Putamen (tissue), 1 donor: Measurements from ENCODE around the gene CAPSL.
"Not testable (repeated sequence)": the region's sequence is repeated elsewhere in the genome, so short reads cannot be mapped to it uniquely, and the experiment has no call there.

Experiments
- DNase-seq: peaks from one replicate; pipeline ENCODE4 v3.0.0-alpha.2; 2016; ENCODE audit warnings: low spot score

CAPSL gene

GRCh38 chr5:35938568-35939227 lies at the start of gene CAPSL:
Gene CAPSL, minus strand, starts transcription at chr5:35938622. Its CDS starts 17,502 bp downstream, at chr5:35921120.
- DNase-seq = peak; percentile 22

- DNase-seq = no peak
These were observed 49.4 kb upstream of the CAPSL start for GRCh38 chr5:35987776-35988175.

GRCh38 chr5:35979715-35980114 lies 41.3 kb upstream of the CAPSL start:
- no peak for DNase-seq

- DNase-seq = not testable (repeated sequence)
These were observed 38.4 kb upstream of the CAPSL start for GRCh38 chr5:35976859-35977258.

GRCh38 chr5:35974570-35974969 lies 36.1 kb upstream of the CAPSL start:
- no peak for DNase-seq

GRCh38 chr5:35971878-35972210 lies 33.4 kb upstream of the CAPSL start:
- DNase-seq = no peak

- no peak for DNase-seq
These were observed 32.9 kb upstream of the CAPSL start for GRCh38 chr5:35971186-35971877.

GRCh38 chr5:35963381-35963843 lies 25.0 kb upstream of the CAPSL start:
- no peak for DNase-seq

- no peak for DNase-seq
These were observed 21.9 kb upstream of the CAPSL start for GRCh38 chr5:35960328-35960727.

GRCh38 chr5:35956429-35956828 lies 18.0 kb upstream of the CAPSL start:
- DNase-seq = no peak

GRCh38 chr5:35954175-35954574 lies 15.8 kb upstream of the CAPSL start:
- no peak for DNase-seq

GRCh38 chr5:35947085-35947484 lies 8.7 kb upstream of the CAPSL start:
- no peak for DNase-seq

GRCh38 chr5:35939639-35940038 lies 1.2 kb upstream of the CAPSL start:
- DNase-seq = no peak

GRCh38 chr5:35926389-35927051 lies 11.9 kb downstream of the CAPSL start:
- DNase-seq = peak; percentile 52

GRCh38 chr5:35924950-35925722 lies 13.3 kb downstream of the CAPSL start:
- DNase-seq = peak; percentile 64

GRCh38 chr5:35924122-35924949 lies 14.1 kb downstream of the CAPSL start:
- no peak for DNase-seq

- DNase-seq = no peak
These were observed 16.0 kb downstream of the CAPSL start for GRCh38 chr5:35922468-35922867.

GRCh38 chr5:35921930-35922329 lies 16.5 kb downstream of the CAPSL start:
- no peak for DNase-seq

GRCh38 chr5:35920890-35921289 lies 17.5 kb downstream of the CAPSL start:
- DNase-seq = no peak

- no peak for DNase-seq
These were observed 19.2 kb downstream of the CAPSL start for GRCh38 chr5:35919191-35919590.

- DNase-seq = no peak
These were observed 29.6 kb downstream of the CAPSL start for GRCh38 chr5:35908814-35909213.

- DNase-seq = no peak
These were observed 30.2 kb downstream of the CAPSL start for GRCh38 chr5:35908228-35908627.
